AG09309 (cell line): ENCODE results near the gene EPHB1.

ENCODE experiments used
- DNase-seq: peaks from one replicate; pipeline ENCODE4 v3.0.0-alpha.2; 2010; ENCODE audit warnings: low read depth
- H3K4me3 ChIP-seq: 2 replicates; pipeline ENCODE4 v1.5.1; 2011; ENCODE audit warnings: mild to moderate bottlenecking, low read depth, low read length, moderate library complexity; ENCODE audit not compliant: control insufficient read depth
- CTCF ChIP-seq: IDR thresholded peaks from 2 replicates; pipeline ENCODE4 v1.5.1; 2011; ENCODE audit warnings: mild to moderate bottlenecking, low read depth, low read length, inconsistent platforms; ENCODE audit not compliant: insufficient read depth, control insufficient read depth; ENCODE audit errors: missing control alignments

EPHB1 gene

DNA sequence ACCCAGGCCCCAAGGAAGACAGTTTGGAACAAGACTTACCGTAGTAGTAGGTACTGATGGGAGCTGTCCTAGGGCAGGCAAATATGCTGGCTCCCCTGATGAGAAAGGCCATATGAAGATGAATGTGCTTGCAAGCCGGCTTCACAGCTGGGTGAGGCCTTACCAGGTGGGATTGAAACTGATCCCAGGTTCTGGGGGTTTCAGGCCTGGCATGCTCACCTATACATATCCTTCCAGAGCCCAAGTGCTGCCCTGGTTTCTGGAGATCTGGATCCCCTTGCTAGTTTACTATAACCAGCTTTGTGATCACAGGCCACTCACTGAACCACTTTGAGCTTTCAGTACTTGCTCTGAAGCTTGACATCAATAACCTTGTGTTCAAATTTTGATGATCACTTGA is 274.3 kb downstream of the EPHB1 start:
- TF ChIP-seq CTCF = no peak
- DNase-seq = no peak
- H3K4me3 ChIP-seq = no peak overlapping the region

- TF ChIP-seq CTCF = no peak
- H3K4me3 ChIP-seq = no peak overlapping the region
- no peak for DNase-seq
Observed at GRCh38 chr3:135071483-135071882, 276.4 kb downstream of the EPHB1 start.

- H3K4me3 ChIP-seq = no peak overlapping the region
- no peak for DNase-seq
- no peak for TF ChIP-seq CTCF
Observed at GRCh38 chr3:135072431-135072830, 277.4 kb downstream of the EPHB1 start.

DNA sequence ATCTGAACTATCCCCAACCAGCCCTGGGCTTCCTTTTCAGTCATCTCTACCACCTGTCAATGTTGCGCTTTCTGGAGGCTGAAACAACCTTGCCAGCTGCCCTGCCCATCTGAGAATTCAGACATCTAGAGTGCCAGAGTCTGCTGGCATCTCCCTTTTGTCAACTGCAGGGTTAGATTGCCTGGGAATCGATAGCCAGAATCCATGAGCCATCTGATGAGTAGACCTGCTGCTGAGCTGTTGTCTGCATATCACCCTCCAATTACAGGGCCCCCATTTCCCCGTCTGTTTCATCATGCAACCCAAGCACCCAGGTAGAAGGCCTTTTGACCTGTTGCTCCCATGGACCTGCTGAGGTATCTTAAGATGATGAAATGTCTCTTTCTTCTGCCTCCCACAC is 280.1 kb downstream of the EPHB1 start:
- no peak for DNase-seq
- no peak for TF ChIP-seq CTCF
- H3K4me3 ChIP-seq = no peak overlapping the region

DNA sequence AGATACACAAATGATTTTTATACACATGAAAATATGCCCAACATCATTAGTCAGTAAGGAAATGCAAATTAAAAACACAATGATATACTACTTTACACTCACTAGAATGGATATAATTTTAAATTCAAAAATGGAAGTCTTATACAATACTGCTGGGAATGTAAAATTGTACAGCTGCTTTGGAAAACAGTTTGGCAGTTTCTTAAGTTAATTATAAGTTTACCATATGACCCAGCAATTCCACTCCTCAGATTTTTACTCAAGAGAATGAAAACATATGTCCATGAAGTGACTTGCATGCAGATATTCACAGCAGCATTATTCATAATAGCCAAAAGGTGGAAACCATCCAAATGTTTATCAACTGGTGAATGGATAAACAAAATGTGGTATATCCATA is 281.3 kb downstream of the EPHB1 start:
- TF ChIP-seq CTCF = no peak
- no peak for DNase-seq
- H3K4me3 ChIP-seq = no peak overlapping the region

DNA sequence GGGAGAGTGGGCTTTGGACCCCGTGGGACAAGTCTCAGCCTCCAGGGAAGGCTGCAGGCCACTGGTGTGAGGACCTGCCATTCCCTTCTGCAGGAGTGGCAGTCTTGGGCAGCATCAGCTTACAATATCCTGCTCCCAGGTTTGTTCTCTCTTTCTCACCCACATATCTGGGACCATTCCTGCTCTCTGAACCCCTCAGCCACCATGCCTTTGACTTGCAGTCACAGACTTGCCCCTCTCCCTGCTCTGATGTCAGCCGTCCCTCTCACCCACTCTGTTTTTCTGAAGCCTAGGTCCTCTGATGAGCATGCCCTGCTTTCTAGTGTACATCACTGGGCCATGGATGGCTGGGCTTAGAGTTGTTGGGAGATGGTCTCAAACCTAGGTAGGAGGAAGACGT is 282.1 kb downstream of the EPHB1 start:
- no peak overlapping the region for H3K4me3 ChIP-seq
- TF ChIP-seq CTCF = no peak
- DNase-seq = no peak

DNA sequence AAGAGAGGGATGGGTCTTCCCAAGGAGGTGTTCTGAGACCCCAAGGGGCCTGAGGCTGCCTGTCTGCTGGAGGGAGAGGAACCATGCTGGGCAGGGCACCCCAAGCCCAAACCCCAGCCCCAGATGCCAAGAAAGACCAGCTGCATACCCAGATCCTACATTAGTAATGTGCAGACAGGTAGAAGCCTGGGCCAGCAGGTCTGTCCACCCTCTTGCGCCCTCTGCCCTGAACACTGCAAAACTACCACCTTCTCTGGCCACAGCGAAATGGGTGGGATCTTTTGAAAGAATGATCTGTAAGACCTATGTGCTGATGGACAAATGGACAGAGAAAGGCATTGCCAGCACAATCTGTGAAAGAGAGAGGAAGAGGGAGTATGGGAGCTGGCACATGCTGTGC is 283.2 kb downstream of the EPHB1 start:
- TF ChIP-seq CTCF = no peak
- DNase-seq = no peak
- H3K4me3 ChIP-seq = no peak overlapping the region
